ENCODE data around the gene ACP2.
"Not testable (repeated sequence)": the region's sequence is repeated elsewhere in the genome, so short reads cannot be mapped to it uniquely, and the experiment has no call there.

ACP2 gene

DNA sequence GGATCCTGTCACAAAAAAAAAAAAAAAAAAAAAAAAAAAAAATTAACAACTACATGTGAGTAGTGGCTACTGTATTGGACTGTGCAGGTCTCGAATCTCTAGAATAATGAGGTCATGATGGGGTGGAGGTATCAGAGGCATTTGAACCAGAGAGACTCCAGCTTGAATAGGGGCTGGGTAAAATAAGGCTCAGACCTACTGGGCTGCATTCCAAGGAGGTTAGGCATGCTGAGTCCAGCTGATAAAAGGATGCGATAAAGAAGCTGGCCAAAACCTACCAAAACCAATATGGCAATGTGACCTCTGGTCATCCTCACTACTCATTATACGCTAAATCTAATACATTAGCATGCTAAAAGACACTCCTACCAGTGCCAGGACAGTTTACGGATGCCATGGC, 56.5 kb downstream of the ACP2 start:
- DNase-seq = no peak

DNA sequence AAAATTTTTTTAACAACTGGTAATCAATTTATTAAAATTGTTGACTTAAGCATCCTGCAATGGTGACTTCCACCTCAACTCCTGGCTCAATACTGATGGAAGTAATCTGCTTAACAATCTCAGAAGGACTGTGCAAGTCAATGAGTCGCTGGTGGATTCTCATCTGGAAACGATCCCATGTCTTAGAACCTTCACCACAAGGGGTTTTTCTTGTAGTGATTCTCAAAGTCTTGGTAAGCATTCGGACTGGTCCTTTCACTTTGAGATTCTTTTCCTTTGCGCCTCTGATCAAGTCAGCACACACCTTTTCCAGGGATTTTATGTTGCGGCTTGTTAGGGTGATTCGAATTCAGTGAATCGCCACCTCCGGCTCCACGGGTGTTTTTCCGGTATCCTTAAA, 57.5 kb downstream of the ACP2 start:
- DNase-seq = not testable (repeated sequence)

Measured in SHP77 treated with DMSO at 0.1 percent for 48 hours (cell line).